GM19238 (cell line): ENCODE measurements around the gene ZMIZ1.
A peak's percentile ranks its signal among the peaks of the same experiment; 100 is the strongest.
"Not testable (repeated sequence)": the region's sequence is repeated elsewhere in the genome, so short reads cannot be mapped to it uniquely, and the experiment has no call there.

Source experiments
- DNase-seq: peaks from one replicate; pipeline ENCODE4 v3.0.0; 2011; ENCODE audit warnings: low spot score; ENCODE audit not compliant: insufficient read length

The ZMIZ1 gene

GRCh38 chr10:79336276-79336675 lies 267.5 kb downstream of the ZMIZ1 start:
- no peak for DNase-seq

DNA sequence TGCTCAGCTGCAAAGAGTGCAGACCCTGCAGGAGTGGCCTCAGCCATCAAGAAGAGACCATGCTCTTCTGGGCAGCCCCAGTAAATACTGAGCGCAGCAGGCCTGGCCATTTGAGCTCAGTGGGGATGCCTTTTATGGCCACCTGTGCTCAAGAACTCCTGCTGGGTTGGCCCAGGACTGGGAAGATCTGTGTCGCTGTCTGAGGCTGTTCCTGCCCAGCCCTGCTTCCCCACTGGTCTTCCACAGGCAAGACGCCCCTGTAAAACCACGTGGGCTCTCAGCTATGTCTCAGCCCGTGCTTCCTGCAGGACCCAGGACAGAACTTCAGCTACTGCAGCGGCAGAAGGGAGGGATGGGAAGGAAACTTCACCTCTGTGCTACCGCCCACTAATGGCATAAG lies 268.0 kb downstream of the ZMIZ1 start:
- DNase-seq: no peak

DNA sequence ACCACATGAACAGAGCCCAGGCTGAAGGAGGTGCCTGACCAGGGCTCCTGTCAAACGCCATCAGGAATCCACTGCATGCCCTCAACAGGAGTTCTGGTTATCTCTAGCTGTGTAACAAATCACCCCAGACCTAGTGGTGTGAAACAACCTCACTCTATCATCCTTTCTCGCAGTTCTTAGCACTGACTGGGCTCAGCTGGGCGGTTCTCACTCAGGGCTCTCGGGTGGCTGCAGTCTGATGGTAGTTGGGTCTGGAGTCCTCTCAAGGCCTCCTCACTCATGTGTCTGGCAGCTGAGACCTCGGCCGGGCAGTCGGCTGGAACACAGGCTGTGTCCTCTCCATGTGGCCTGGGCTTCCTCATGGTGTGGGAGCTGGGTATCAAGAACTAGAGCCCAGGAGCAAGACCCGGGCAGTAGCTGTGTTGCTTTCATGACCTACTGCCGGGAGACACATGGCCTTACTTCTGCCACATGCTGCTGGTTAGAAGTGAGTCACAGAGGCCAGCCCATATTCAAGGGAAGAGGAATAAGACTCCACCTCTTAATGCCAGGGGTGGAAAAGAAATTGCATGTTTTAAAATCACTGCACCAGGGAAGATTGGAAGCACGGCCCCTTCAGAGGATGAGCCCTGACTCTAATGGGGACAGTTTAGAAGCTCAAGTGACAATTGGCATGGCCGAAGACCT lies 269.2 kb downstream of the ZMIZ1 start:
- not testable (repeated sequence) for DNase-seq

- DNase-seq: no peak
Observed at GRCh38 chr10:79339266-79339665, 270.5 kb downstream of the ZMIZ1 start.

DNA sequence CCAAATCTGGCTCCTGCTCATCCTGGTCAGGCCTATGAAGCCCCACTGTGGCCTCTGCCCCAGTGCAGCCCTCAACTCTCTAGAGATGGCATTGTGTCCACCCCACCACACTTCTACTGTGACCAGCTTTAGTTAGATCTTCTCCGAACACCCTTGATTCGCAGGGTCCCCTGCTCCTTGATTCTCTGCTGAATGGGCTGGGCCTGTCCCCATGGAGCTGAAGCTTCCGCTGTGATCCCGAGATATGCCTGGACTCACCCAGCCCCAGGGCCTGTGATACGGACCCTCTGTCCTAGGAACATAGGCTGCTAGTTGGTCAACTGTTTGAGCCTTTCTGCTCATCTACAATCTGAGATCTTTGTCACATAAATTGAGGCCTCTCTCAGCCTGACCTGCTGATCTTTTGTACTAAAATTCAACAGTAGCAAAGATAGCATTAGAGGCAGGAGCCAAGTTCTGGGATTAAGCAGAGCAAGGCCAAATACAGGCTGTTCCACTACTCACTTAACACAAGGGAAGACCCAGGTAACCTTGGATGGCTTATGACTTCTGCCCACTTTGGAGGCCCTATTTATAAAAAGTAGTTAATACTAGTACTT lies 272.0 kb downstream of the ZMIZ1 start:
- DNase-seq: no peak

DNA sequence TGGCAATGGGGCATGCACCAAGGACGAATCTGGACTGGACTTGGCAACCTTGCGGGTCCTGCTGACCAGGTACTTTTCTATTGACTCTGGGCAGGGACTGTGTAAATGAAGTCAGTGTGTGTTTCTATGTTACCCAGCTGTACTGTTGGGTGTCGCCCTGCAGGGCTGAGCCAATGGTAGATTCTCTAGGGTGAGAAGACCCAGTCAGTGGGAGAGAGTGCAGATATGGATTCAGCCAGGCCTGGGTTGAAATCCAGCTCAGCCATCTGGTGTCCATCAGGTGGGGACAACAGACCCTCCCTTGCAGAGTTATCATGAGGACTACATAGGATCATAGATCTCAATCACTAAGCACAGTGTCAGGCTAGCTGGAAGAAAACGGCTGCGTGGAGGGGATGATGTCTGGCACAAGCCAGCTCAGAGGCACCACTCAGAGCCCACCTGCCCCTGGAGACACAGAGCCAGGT lies 273.6 kb downstream of the ZMIZ1 start:
- no peak for DNase-seq

DNA sequence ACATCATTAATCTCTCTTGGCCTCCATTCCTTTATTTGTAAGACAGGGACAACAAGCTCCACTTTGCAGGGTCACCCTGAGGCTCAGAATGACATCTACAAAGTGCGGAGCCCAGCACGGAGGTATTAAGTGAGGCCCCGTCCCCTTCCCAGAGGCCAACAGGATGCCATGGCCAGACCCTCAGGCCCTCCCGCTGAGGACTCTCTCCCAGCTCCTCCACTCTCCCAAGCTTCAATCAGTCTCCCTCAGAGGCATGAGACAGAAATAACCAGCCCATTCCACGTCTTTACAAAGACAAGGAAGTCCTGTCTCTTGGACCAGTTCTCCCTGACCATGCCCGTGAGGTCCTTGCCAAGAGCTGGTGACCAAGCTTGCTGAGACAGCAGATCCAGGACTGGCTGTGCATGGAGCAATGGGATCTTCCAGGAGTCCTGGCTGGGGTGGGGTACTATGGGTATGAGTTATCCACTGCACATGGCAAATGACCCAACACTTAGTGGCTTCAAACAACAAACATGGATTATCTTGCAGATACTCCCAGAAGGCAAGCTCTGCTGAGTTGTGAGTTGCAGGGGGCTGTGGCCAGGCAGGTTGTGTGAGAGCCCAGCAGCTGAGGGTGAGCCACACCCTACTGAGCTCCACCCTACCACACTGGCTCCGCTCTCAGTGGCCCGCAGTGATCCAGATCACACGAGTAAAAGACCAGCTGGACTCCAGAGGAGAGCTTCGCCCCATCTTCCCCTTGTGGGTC lies 274.2 kb downstream of the ZMIZ1 start:
- DNase-seq: no peak

DNA sequence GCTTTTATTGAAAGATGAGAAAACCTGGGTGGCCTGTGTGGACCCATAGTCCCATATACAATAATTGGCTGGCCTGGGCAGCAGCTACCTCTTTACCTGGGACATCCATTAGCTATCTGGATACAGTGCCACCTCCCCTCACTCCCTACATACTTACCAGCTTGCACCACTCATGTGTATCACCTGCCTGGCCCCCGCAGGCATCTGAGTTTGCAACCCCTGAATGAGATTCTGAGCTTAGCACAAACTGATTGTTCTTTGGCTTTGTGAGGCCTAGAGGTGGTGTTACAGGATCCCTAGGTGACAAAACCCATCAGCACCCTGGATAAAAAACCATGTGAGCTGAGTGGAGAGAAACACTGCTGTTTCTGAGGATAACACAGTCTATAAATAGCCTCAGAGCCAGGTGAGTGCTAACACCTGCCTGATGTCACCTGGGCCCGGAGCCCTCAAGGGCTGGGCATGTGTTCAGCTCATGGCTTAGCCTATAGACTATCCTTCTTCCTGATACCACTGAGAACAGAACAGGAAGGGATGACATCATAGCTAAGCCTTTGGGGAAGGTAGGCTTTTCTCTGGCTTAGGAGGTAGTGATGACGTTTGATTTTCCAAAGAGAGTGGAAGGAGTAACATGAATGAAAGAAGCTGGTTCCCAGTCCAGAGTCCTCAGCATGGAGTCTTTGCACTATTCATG lies 275.9 kb downstream of the ZMIZ1 start:
- no peak for DNase-seq

GRCh38 chr10:79345241-79346011 lies 276.7 kb downstream of the ZMIZ1 start:
- no peak for DNase-seq

- DNase-seq: no peak
Observed at GRCh38 chr10:79346012-79346340, 277.2 kb downstream of the ZMIZ1 start.

DNA sequence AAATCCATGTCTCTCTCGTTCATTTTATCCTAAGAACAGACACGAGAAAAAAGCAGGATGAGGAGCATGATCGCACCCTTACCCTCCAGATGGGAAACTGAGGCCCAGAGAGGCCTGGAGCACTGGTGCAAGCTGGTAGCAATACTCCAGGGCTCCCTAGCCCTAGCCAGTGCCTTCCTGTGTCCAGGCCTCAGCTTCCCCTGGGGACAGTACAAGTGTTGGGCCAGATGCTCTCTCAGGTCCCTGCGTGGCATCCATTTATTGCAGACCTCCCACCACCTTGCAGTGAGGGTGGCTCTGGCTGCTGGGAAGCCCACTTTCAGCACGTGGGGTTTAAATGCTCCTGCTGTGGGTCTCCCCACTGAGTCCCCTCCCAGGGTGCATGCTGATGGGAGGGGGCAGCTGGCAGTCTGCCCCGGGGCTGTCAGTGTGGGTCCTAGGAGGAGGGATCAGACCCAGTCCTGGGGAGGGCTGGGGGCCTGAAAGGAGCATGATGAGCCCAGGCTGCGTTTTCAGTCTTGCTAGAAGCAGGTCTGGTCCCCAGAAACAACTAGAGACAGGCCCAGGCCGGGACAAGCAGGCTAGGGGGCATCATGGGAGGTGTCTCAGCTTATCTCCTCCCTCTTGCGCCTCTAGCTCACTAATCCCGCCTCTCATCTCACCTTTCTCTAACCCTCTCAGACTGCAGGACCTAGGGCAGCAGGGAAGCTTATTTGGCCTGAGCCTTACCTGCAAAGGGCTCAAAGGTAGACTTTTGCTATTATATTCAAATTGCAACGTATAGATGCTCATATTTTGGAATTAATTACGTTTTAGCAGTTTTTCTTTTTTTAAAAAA lies 277.8 kb downstream of the ZMIZ1 start:
- no peak for DNase-seq

DNA sequence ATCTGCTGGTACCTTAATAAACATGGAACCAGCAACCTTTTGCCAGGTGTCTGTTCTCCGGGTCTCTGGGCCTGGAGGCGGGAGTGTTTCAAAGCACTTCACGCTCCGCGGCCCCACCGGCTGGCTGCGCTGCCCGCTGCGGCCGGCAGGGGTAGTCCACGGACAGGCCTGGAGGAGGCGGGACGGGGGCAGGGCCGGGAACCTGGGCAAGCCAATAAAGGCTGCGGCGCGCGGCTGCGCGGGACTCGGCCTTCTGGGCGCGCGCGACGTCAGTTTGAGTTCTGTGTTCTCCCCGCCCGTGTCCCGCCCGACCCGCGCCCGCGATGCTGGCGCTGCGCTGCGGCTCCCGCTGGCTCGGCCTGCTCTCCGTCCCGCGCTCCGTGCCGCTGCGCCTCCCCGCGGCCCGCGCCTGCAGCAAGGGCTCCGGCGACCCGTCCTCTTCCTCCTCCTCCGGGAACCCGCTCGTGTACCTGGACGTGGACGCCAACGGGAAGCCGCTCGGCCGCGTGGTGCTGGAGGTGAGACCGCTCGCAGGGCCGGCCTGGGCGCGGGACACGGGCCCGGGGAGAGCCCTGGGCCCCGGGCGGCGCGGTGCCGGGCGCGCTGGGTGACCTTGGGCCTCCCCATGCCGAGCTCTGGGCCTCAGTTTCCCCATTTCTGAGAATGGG lies 278.6 kb downstream of the ZMIZ1 start, which contains the start of gene PPIF:
Gene PPIF, plus strand, starts transcription at position 244 of the 668 bp plus-strand sequence. Its CDS starts 80 bp downstream, at position 324.
- peak; percentile 90 for DNase-seq

GRCh38 chr10:79347894-79348639 lies 279.3 kb downstream of the ZMIZ1 start:
- peak; percentile 71 for DNase-seq

- no peak for DNase-seq
Observed at GRCh38 chr10:79348640-79348988, 279.8 kb downstream of the ZMIZ1 start.

DNA sequence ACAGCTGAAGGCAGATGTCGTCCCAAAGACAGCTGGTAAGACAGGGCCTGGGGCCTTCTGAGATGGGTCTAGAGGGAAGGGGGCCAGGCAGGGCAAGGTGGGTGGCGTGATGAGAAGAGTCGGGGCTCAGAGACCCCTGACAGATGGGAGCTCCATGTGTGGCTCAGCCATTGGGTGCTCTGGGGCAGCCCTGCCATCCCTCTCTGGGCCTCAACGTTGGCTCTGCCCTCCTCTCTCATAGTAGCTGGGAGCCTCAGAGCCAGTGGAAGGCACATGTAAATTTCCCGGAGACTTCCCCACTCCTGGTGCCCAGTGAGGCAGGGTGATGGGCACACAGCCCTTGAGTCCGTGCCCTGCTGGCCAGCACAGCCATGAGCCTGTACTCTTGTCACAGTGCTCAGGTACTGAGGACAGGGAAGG lies 280.3 kb downstream of the ZMIZ1 start:
- no peak for DNase-seq

GRCh38 chr10:79349766-79350406 lies 281.1 kb downstream of the ZMIZ1 start:
- no peak for DNase-seq

DNA sequence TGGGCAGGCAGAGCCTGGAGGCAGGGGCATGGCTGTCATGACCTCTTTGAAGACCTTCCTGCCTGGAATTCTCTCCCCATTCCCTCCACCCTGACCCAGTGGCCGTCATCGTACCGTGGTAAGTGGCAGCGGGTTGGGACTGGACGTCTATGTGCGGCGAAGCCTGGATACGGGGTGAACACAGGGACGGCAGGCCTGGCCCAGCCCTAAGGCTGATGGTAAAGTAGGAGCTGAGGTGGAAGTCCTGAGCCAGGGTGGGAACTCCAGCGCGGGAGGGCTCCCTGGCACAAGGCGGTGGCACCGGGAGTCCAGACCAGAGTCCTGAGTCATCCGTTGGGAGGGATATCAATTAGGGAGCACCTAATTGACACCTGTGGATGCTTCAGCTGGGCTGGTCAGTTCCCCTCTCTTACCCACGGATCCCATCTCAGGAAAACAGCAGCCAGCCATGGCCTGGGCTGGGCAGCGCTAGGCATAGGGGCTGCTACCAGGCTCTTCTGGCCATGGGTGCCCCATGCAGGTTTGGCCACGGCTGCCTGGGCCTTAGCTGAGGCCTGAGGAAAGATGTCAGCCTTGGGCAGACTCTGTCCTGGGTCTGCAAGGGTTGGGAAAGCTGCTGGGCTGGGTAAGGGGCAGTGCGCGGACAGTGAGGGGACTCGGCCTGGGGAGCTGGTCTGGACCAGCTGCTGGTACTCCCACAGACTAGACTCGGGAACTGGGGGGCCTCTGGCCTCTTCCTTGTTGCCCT lies 281.8 kb downstream of the ZMIZ1 start:
- no peak for DNase-seq

GRCh38 chr10:79351332-79351731 lies 282.6 kb downstream of the ZMIZ1 start:
- no peak for DNase-seq
